DOHH2 (cell line): ENCODE measurements around the gene MEOX1.

ENCODE experiments used
- EZH2phosphoT487 ChIP-seq: fragments of 200-600 bp; sonication (generic); IDR thresholded peaks from 2 replicates; pipeline ENCODE4 v1.6.1; 2017; ENCODE audit warnings: borderline replicate concordance, mild to moderate bottlenecking, antibody characterized with exemption, low read length, moderate library complexity, mixed read lengths
- TF ChIP-seq, protein P1 (sequence below): fragments of 200-600 bp; sonication (generic); IDR thresholded peaks from one replicate; pipeline ENCODE4 v1.5.1; 2014; ENCODE audit warnings: antibody characterized with exemption, mild to moderate bottlenecking, low read depth, low read length; ENCODE audit not compliant: poor library complexity, severe bottlenecking

DNA sequence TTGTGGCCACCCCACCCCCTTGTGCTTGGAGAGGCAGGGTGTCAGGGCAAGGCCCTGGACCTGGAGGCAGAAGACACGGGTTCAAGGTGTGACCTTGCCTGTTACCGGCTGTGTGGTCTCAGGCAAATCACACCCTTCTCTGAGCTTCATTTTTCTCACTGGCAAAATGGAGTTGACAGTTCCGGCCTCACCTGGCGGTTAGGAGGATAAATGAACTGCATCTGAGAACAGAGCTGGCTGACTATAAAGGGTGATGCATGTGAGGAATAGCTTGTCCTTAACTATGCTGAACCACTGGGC is 4.2 kb upstream of the MEOX1 start:
- TF ChIP-seq, protein P1, sequence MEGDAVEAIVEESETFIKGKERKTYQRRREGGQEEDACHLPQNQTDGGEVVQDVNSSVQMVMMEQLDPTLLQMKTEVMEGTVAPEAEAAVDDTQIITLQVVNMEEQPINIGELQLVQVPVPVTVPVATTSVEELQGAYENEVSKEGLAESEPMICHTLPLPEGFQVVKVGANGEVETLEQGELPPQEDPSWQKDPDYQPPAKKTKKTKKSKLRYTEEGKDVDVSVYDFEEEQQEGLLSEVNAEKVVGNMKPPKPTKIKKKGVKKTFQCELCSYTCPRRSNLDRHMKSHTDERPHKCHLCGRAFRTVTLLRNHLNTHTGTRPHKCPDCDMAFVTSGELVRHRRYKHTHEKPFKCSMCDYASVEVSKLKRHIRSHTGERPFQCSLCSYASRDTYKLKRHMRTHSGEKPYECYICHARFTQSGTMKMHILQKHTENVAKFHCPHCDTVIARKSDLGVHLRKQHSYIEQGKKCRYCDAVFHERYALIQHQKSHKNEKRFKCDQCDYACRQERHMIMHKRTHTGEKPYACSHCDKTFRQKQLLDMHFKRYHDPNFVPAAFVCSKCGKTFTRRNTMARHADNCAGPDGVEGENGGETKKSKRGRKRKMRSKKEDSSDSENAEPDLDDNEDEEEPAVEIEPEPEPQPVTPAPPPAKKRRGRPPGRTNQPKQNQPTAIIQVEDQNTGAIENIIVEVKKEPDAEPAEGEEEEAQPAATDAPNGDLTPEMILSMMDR: no peak
- TF ChIP-seq EZH2phosphoT487: no peak
